Activated CD4-positive, alpha-beta T cell treated with anti-CD3 and anti-CD28 coated beads, Interleukin-2, amount 50 U/mL, for 4 hours (primary cell): Measurements from ENCODE around the gene MEF2D.

Source experiments
- DNase-seq, 2 experiments: peaks; one replicate each; pipeline ENCODE4 v3.0.0-alpha.2; 2020

MEF2D gene

DNA sequence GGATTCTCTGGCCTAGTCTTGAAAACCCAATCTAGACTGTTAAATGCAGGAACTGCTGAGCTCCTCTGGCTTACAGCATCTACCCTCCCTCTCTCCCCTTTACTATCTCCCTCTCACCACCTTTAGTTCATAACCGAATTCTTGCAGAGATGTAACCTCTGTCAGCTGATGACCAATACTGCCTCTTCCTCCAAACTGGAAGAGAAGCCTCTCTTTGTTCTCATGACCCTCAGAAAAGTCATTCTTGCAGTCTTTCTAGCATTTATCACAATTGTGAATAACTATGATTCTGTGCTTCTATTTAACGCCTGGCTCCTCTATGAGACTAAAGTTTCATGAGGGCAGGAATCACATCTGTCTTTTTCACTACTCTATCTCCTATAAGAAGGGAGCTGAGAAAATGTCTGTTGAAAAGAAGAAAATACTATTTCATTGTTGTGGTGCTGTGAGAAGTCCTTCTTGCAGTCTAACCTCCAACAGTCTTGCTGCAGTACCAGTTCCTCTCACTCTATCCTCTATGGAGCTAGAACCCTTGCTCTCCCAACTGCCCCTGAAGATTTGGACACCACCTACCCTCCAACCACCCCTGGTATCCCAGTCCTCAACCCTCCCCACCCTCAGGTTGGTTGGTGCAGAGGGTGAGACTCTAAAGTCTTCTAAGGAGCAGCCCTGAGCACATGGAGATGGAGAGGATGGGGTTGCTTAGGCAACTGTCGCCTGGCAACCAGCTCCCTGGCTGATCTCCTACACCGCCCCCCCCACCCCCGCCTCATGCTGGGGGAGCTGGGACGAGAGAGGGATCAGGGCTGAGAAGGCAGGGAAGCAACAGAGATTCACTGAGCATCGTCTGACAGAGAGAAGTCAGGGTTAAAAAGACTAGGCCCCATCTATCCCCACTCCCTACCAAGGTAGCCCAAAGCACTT lies 13.9 kb downstream of the MEF2D start:
- DNase-seq, result no peak

DNA sequence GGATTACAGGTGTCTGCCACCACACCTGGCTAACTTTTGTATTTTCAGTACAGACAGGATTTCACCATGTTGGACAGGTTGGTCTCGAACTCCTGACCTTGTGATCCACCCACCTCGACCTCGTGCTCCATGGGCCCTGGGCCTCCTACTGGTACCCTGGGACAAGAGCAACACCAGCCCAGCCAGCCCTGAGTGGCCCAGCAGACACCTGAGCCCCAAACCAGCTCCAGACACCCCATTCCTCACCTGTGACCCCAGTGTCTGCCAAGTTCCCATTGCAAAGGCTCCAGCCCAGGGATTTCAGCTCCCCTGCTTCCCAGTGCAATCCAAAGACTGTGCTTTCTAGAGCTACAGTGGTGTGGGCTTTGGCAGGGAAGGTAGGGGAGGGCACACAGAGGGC lies 14.6 kb downstream of the MEF2D start:
- no peak for DNase-seq

DNA sequence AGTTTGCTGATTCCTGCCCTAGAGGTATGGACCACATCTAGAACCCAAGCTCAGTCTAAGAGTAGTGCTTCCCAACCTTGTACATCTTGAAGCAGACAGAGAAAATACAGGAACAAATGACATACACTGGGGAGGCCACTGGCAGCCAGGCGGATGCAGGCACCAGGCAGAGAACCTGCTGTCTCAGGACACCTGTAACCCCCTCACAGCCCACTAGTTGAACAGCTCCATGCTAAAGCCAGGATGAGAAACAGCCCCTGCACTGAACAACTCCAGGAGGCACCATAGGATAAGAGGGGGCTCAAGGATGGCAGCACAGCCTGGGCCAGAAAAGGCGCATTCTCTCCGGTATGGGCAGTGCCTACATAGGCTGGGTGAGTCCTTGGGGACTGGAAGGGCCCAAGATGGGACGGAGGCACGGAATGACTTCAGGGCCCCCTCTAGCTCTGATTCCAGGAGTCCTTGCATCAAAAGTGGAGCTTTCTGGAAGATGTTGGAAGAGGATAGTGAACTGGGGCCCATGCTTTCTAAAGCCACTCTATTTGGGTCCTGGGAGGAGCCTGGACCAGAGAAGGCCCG lies 16.0 kb downstream of the MEF2D start:
- no peak for DNase-seq

- DNase-seq, result no peak
Observed at GRCh38 chr1:156483397-156483796, 17.2 kb downstream of the MEF2D start.

DNA sequence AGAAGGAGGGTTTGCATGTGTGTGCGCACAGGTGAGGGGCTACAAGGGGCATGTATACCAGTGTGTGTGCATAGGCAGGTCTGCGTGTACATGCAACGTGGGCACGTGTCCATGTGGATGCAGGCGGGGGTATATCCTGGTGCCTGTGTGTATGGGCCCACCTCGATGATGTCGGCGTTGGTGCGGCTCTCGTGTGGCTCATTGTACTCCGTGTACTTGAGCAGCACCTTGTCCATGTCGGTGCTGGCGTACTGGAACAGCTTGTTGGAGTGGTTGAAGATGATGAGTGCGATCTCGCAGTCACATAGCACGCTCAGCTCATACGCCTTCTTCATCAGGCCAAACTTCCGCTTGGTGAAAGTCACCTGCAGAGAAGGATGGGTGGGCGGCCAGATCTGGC lies 18.3 kb downstream of the MEF2D start:
- DNase-seq, result no peak

- no peak for DNase-seq
Observed at GRCh38 chr1:156481527-156481926, 19.0 kb downstream of the MEF2D start.

- DNase-seq, result peak; percentile 70 to 77
Observed at GRCh38 chr1:156480411-156481192, 20.0 kb downstream of the MEF2D start.

DNA sequence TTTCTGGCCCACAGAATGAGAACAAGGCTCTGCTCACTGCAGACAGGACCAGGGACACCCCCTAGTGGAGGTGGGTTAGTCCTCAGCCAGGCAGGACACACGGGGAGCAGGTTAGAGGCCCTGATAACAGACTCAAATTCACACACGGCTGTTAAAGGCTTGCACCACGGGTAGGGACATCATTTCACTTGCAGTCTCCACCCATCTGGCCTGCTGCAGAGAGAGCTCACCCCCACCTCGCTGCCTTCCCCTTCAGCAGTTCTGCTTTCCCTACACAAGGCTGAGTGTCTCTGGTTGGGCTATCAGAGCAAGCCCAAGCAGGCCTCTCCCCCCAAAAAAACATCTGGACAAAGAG lies 20.6 kb downstream of the MEF2D start:
- no peak for DNase-seq

DNA sequence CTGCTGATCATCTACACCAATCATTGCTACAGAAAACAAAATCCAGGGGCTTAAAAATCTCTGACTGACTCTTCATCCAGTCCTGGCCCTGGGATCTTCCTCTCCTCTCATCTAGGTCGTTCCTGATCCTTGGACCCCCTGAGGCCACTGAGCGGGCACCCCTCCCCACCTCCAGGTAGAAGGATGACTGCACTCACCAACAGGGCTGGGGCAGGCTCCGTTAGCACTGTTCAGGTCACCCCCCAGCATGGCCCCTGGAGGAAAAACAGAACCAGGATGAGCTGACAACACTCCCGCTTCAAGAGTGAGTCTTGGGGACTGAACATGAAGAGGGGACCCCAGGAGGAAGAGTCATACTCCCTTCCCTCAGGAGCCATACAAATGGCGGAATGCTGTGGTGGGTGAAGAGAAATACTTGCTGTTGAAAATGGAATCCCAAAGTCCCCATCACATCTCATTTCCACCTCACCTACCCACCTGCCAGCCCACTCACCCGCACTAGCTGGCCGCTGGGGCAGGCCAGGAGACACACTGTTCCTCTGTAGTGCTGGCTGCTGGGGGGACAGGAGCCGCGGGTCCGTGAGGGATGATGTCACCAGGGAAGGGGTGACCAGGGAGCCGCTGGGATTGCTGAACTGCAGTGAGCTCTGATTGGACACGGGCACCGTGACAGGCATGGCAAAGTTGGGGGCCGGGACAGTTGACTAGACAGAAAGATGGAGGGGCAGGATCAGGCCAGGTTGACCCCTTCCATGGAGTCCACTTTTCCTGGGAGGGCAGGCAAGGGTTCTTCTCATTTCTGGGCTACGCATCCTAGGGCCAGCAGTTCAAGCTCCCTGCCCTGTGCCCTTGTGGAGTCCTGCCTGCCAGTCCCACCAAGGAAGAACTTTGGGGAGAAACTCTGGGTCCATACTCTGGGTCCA lies 21.2 kb downstream of the MEF2D start:
- DNase-seq, result no peak

- DNase-seq, result no peak
Observed at GRCh38 chr1:156478250-156478627, 22.3 kb downstream of the MEF2D start.

GRCh38 chr1:156477526-156478249 lies 22.9 kb downstream of the MEF2D start:
- no peak for DNase-seq

- DNase-seq, result no peak
Observed at GRCh38 chr1:156476501-156477298, 23.9 kb downstream of the MEF2D start.

DNA sequence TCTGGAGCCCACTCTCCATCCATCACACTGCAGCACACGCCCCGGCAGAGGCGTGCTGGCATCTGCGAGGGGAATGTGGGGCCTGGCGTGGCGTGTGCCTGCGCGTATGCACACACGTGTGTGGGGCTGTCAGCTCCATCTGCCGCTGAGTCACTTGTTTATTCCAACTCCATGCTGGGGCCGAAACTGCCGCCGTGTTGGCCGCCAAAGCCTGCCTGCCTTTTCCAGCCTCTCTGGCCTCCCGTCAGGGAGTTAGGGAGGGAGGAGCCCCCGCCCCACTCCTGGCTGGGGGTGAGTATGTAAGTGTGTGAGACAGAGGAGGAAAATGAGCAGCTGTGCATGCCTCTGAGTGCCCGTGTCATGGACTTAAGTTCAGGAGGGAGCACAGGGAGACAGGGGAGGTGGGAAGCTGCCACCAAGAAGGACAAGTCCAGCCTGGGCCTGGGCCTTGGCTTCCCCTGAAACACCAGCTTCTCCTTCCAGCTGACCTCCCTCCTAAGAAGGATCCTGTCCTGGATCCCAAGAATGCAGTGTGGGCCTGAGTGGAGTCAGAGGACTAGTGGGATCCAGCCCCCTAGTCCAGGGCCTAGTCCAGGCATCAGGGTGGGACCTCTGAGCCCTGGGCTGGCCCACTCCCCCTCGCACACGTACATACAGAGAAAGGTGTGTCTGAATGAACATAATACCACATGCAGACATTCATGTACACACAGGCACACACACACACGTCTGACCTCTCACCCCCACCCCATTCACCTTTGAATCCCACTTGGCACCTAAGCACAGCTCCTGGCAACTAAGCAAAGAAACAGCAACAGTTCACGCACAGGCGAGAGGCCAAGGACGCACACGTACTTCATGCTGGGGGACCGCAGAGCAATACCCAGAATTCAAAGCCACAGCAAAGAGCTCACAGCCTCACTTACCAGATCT lies 24.7 kb downstream of the MEF2D start:
- DNase-seq, result no peak

GRCh38 chr1:156474966-156475365 lies 25.6 kb downstream of the MEF2D start:
- DNase-seq, result no peak

DNA sequence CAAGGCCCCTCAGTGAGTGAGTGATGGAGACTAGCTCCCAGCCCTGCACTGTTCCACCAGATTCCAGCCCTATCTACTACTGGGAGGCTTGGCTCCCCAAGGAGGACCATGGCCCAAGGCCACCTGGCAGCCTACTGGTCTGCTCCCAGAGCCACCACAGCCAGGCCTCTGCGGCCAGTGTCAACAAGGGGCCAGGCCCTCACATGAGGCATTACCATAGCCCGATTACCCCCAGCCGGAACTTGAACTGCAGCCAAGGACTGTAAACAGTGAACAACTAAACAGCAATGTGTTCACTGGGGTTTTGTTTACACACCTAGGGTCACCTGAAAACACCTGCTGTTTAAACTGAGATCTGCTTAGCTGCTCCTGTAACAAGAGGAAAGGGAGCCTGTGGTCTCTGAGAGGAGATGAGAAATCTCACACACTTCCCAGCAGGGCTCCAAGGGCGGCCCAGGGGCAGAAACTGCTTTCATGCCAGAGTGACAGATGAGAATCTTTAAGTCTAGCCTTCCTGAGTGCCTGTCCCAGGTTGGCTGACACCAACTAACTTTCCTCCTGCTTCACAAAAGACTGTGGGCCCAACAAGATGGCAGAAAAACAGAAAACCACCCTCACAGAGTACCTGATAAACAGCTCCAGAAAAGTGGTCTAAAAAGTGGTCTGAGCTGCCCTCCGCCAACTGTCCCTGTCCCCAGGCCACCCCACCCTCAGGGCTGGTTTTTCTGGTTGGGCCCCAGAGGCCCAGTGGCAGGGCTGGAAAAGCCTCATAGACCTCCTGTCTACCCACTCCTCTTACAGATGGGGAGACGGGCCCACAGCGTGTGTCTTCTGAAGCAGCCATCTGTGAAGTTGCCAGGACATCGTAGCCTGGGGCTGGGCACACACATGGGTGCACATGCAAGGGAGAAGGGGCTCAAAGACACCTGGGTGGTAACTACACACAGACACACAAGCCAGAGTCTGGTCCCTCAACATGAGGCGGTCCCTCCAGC lies 28.8 kb downstream of the MEF2D start:
- DNase-seq, result no peak

GRCh38 chr1:156470473-156470872 lies 30.1 kb downstream of the MEF2D start:
- DNase-seq, result no peak

DNA sequence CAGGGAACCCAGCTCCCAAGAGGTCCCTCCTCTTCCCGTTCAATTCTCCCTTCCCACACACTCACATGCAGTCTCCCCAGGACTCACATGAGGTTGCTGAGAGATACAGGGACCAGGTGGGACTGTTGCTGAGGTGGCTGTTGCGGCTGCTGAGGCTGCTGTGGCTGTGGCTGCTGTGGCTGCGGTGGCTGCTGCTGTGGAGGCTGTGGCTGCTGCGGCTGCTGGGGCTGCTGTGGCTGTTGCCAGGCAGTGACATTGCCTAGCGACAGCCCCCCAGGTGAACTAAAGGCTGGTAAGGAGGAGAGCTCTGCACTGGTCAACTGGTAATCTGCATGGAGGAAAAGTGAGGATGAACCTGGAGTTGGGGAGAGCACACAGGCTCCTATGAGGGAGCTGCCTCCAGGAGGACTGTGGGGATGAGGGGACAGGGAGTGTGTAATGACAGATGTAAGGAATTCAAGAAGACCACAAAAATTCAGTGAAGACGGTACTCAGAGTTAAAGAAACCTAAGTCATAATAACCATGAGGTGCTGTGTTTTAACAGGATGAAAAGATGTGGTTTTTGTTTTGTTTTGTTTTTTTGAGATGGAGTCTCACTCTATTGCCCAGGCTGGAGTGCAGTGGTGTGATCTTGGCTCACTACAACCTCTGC lies 31.8 kb downstream of the MEF2D start:
- DNase-seq, result no peak

DNA sequence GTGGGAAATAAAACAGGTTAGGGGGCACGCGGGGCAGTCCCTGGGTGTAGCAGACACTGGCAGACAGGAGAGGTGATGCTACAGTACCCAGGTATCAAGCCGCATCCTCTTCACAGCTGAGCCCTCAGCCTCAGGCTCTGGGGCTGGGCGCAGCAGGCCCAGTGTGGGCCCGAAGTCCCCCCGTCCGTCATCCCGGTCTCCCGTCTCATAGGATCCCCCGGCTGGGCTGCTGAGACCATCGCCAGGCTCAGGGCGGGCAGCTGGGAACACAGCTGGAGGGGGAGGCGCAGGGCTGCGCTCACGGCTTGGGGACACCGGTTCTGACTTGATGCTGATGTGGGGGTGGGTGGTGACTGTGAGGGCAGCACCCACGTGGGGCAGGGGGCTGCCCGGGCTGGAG lies 32.7 kb downstream of the MEF2D start:
- no peak for DNase-seq
